Motor neuron (in vitro differentiated cells): ENCODE measurements around the gene RSU1. TPM values are rescaled to one million over a fixed set of nuclear protein-coding genes. Genes with fewer than 3 reads are reported as not detected.

Source experiments
- ATAC-seq, 8 experiments: fragments of 200-7000 bp; cut with Tn5 transposase; replicated peaks in 6 of 8; 2 replicates each; pipeline ENCODE4 v1.8.0; 2021; ENCODE audit warnings: mild to moderate bottlenecking in 8 of 8, moderate library complexity in 8 of 8
- H3K27ac ChIP-seq, 2 donors: fragments of 250-450 bp; sonication (Bioruptor Pico); 2 replicates each; pipeline ENCODE4 v1.9.0; 2021; ENCODE audit warnings: antibody characterized with exemption in 2 of 2, mild to moderate bottlenecking in 2 of 2, moderate library complexity in 1 of 2
- H3K4me1 ChIP-seq, 2 donors: fragments of 250-450 bp; sonication (Bioruptor Pico); replicated peaks in 1 of 2; 2 replicates each; pipeline ENCODE4 v1.6.1; 2021; ENCODE audit warnings: antibody characterized with exemption in 2 of 2, mild to moderate bottlenecking in 2 of 2, moderate library complexity in 1 of 2
- H3K4me3 ChIP-seq, 5 donors: fragments of 250-450 bp; sonication (Bioruptor Pico); 2 replicates each; pipeline ENCODE4 v1.9.0; 2021; ENCODE audit warnings: antibody characterized with exemption in 5 of 5, mild to moderate bottlenecking in 5 of 5, moderate library complexity in 4 of 5
- WGBS, 10 experiments: fragments of 450-650 bp; shearing (Covaris generic); methylation state at CpG; one replicate each; pipeline ENCODE4 v1.0.0; 2022; 5-methylcytosine and 5-hydroxymethylcytosine counted together
- in situ Hi-C, 9 experiments: fragments of 400-800 bp; cut with MboI; loops; one replicate each; pipeline ENCODE4 v1.15.0; 2021; ENCODE audit warnings: low sequenced_read_pairs in 9 of 9, low pct_unique_long_range_greater_than_20kb in 2 of 9; ENCODE audit not compliant: unreplicated experiment in 9 of 9
- total RNA-seq, 8 experiments: library from RNA; unstranded; fragments of 300-600 nt; gene quantifications; 2 replicates each; pipeline versions ENCODE4 v1.2.3 to v1.2.4, GENCODE V29; 2022

The RSU1 gene
- 10 to 100 TPM; 20.9 to 55.9 (median 35.0) TPM for total RNA-seq

- in situ Hi-C loops, result loop anchor here in 1 of 9 experiments (25.0 kb wide), 1 partner anchor 930 kb away; no protein-coding TSS in a partner anchor
- Histone ChIP-seq H3K4me3 (peak within 1 kb of the TSS; percentile 47 to 65 (median 59)), H3K27ac (peak within 1 kb of the TSS; percentile 74 to 80), H3K4me1 (peaks cover 2 to 12% of the 10 kb centered on the region in 2 donors)
- peak; percentile 90 to 95 (median 94) for ATAC-seq
- 0 to 20% (median 0%) methylated on average over 1 to 15 of the region's 65 CpGs; no CpG with 5 or more reads in 1 of the 10 experiments for WGBS, 10 experiments
These were observed at the start of gene RSU1 for GRCh38 chr10:16817125-16818019. Gene RSU1, minus strand, starts transcription at chr10:16817424. Its CDS starts 343 bp downstream, at chr10:16817081.

- no peak for ATAC-seq
- H3K27ac ChIP-seq, result no peak overlapping the region
- 20 to 90% (median 80%) methylated on average over 2 to 7 of the region's 7 CpGs; no CpG with 5 or more reads in 1 of the 10 experiments for WGBS, 10 experiments
These were observed 49.5 kb upstream of the RSU1 start for GRCh38 chr10:16866541-16867275.

GRCh38 chr10:16865766-16866165 is 48.5 kb upstream of the RSU1 start:
- in situ Hi-C loops, result no loop called here
- no peak overlapping the region for H3K4me3 ChIP-seq
- ATAC-seq, result no peak
- no peak overlapping the region for H3K27ac ChIP-seq
- 83 to 100% (median 91%) methylated on average over 2 to 6 of the region's 7 CpGs; no CpG with 5 or more reads in 7 of the 10 experiments for WGBS, 10 experiments
- peaks cover 11 to 21% of the 10 kb centered on the region in 2 donors for H3K4me1 ChIP-seq

More at GRCh38 chr10:16866541-16867275, 49.5 kb upstream of the RSU1 start:
- Histone ChIP-seq H3K4me1 (peaks cover 11 to 21% of the 10 kb centered on the region in 2 donors), H3K4me3 (no peak overlapping the region)
- in situ Hi-C loops, result no loop called here

DNA sequence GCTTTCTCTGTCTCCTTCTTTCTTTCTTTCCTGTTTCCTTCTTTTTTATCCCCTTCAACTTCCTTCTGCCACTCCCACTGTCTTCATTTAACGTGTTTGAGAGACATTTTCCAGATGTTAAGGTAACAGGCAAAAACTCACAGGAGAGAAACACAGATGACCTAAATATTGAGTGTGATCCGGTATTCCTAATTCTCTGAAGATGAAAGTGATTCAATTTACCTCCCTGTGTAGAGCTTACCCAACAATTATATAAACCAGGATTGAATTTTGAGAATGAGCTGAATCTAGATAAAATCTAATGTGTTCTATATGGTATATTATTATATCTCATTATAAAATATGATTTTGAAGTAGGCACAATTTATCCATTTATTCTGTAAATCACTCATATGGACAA is 46.5 kb upstream of the RSU1 start:
- no peak for ATAC-seq
- whole genome bisulfite sequencing, 10 experiments, result 53 to 91% (median 74%) methylated on average over 1 to 2 of the region's 2 CpGs; no CpG with 5 or more reads in 2 of the 10 experiments
- Histone ChIP-seq H3K4me1 (peaks cover 11 to 20% of the 10 kb centered on the region in 2 donors), H3K27ac (no peak overlapping the region), H3K4me3 (no peak overlapping the region)
- in situ Hi-C loops, result no loop called here

DNA sequence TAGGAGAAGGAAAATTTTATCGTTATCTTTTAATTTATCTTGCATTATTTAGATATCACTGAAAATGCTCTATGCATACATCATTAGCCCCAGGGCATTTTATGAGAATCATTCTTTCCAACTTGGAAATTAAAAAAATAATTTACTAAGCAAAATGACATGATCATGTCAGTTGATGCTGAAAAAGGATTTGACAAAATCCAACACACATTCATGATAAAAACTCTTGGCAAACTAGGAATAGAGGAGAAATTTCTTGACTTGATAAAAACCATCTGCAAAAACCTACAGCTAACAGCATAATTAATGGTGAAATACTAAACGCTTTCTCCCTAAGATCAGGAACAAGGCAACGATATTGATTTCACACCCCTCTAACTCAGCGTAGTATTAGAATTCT is 40.2 kb upstream of the RSU1 start:
- Histone ChIP-seq H3K27ac (no peak overlapping the region), H3K4me3 (no peak overlapping the region), H3K4me1 (peaks cover 6 to 8% of the 10 kb centered on the region in 2 donors)
- 35 to 100% (median 90%) methylated on average over 2 to 4 of the region's 4 CpGs for WGBS, 10 experiments
- no peak for ATAC-seq
- in situ Hi-C loops, result no loop called here

DNA sequence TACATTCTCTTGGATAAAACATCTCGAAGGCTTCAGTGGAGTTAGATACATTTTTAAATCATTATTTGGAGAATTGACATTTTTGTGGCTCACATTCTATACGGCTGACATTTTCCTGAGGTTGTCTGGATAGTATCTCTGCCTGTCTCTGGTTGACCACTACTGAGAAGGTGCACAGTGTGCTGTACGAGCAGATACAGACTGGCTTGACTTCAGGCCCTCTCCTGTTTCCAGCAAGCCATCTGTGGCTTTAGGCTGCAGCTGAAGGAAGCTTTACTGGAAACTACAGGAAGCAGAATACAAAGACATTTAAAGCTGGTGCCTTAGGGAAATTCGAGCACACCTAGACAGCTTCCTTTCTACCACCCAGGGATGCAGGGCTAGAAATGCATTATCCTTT is 39.3 kb upstream of the RSU1 start:
- in situ Hi-C loops, result no loop called here
- Histone ChIP-seq H3K27ac (no peak overlapping the region), H3K4me1 (peaks cover 6 to 8% of the 10 kb centered on the region in 2 donors), H3K4me3 (no peak overlapping the region)
- ATAC-seq, result no peak
- 30 to 92% (median 64%) methylated on average over 2 to 4 of the region's 4 CpGs for WGBS, 10 experiments

GRCh38 chr10:16856092-16856491 is 38.9 kb upstream of the RSU1 start:
- ATAC-seq, result no peak
- Histone ChIP-seq H3K27ac (no peak overlapping the region), H3K4me1 (peaks cover 6 to 8% of the 10 kb centered on the region in 2 donors), H3K4me3 (no peak overlapping the region)
- WGBS, 10 experiments, result 78 to 100% (median 88%) methylated on average over 1 to 5 of the region's 5 CpGs; no CpG with 5 or more reads in 1 of the 10 experiments
- in situ Hi-C loops, result no loop called here

GRCh38 chr10:16854623-16855022 is 37.4 kb upstream of the RSU1 start:
- in situ Hi-C loops, result no loop called here
- peak in 2 of 8 experiments; percentile 54 to 65 for ATAC-seq
- no peak overlapping the region for H3K4me3 ChIP-seq
- no peak overlapping the region for H3K27ac ChIP-seq
- peaks cover 6 to 8% of the 10 kb centered on the region in 2 donors for H3K4me1 ChIP-seq

- Histone ChIP-seq H3K27ac (no peak overlapping the region), H3K4me3 (no peak overlapping the region), H3K4me1 (peaks cover 6 to 8% of the 10 kb centered on the region in 2 donors)
- WGBS, 10 experiments, result 71 to 100% (median 94%) methylated on average over 3 to 4 of the region's 4 CpGs; no CpG with 5 or more reads in 2 of the 10 experiments
- ATAC-seq, result no peak
- in situ Hi-C loops, result no loop called here
These were observed 36.6 kb upstream of the RSU1 start for GRCh38 chr10:16853809-16854208.

- Histone ChIP-seq H3K4me3 (no peak overlapping the region), H3K27ac (no peak overlapping the region), H3K4me1 (peaks cover 6 to 8% of the 10 kb centered on the region in 2 donors)
- in situ Hi-C loops, result no loop called here
- 38 to 95% (median 50%) methylated on average over 1 to 4 of the region's 4 CpGs; no CpG with 5 or more reads in 1 of the 10 experiments for WGBS, 10 experiments
- ATAC-seq, result peak in 6 of 8 experiments; percentile 19 to 78 (median 52)
These were observed 36.0 kb upstream of the RSU1 start for GRCh38 chr10:16853201-16853600.

DNA sequence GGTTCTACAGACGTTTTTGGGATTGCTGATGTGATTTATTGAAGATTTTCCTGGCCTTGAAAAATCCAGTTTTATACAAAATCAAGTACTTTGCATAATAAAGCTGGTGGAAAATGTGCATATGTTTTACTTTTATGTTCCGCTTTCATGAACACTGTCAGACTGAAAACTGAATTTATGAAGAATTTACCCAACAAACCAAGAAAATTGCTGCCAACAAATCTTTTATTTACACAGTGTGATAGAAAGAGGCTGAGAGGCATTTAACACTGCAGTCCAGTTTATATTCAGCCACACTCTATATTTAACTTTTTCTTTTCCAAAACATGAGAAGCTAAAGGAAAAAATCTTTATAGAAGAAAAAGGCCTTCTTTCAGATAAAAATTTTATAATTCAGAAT is 35.4 kb upstream of the RSU1 start:
- in situ Hi-C loops, result no loop called here
- 11 to 100% (median 92%) methylated on average over 1 to 2 of the region's 2 CpGs; no CpG with 5 or more reads in 1 of the 10 experiments for WGBS, 10 experiments
- no peak for ATAC-seq

DNA sequence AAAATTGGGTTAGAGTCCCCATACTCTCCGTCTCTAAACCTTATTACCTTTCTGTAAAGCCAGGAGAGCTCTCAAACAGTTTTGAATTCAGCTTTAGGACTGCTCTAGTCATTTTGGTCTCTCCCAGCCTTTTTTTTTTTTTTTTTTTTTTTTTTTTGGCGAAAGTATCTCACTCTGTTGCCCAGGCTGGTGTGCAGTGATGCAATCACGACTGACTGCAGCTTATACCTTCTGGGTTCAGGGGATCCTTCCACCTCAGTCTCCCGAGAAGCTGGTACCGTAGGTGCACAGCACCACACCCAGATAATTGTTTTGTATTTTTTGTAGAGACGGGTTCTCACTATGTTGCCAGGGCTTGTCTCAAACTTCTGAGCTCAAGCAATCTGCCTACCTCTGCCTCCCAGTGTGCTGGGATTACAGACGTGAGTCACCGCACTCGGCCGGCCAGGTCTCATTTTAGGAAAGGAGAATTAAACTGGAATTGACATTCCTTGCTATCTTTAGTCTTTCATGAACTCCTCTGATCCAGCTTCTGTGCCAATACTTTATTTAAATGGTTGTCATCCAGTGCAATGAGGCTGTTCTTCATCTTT is 31.4 kb upstream of the RSU1 start:
- Histone ChIP-seq H3K4me1 (peaks cover 4 to 6% of the 10 kb centered on the region in 2 donors), H3K4me3 (no peak overlapping the region), H3K27ac (no peak overlapping the region)
- ATAC-seq, result no peak
- in situ Hi-C loops, result loop anchor here (10.0 to 25.0 kb wide), 3 partner anchors 406 to 589 kb away; no protein-coding TSS in a partner anchor
- WGBS, 10 experiments, result 28 to 100% (median 82%) methylated on average over 1 to 9 of the region's 10 CpGs; no CpG with 5 or more reads in 2 of the 10 experiments

More for the DNA sequence above, 35.4 kb upstream of the RSU1 start:
- Histone ChIP-seq H3K4me3 (no peak overlapping the region), H3K27ac (no peak overlapping the region), H3K4me1 (peaks cover 6 to 8% of the 10 kb centered on the region in 2 donors)
